UCSD-AML1 (cell line): ENCODE measurements around the gene FBXO42.

Experiments used
- DNase-seq: peaks from one replicate; lab custom pipeline; 2025; ENCODE audit not compliant: unreplicated experiment; lab: John Stamatoyannopoulos, UW

Gene FBXO42

DNA sequence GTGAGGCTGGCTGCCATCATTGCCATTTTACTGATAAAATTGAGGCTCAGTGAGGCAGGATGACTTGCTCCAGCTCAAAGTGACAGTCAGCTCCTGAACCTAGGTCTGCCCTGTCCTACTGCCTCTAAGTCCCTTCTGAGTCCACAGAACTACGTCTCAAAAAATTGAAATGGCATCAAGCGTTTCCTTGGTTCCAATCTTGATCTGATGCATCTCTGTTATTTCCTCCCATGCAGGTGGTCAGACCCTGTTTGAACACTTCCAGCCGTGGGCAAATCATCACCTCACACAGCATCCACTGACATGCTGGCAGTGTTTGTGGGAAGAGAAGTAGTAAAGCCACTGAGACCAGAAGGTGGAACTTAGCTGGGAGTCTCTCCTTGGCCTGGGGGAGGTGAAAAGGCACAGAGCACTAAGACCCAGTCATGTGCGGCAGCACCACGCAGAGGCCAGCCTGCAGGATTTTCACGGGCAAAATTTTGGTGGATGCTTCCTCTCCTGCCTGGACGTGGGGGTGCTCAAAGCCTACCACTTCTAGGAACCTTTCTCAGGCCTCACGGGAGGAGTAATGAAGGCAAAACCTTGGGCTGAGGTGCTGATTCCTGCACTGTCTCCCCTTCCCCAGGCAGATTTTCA is 107.5 kb downstream of the FBXO42 start:
- no peak for DNase-seq

DNA sequence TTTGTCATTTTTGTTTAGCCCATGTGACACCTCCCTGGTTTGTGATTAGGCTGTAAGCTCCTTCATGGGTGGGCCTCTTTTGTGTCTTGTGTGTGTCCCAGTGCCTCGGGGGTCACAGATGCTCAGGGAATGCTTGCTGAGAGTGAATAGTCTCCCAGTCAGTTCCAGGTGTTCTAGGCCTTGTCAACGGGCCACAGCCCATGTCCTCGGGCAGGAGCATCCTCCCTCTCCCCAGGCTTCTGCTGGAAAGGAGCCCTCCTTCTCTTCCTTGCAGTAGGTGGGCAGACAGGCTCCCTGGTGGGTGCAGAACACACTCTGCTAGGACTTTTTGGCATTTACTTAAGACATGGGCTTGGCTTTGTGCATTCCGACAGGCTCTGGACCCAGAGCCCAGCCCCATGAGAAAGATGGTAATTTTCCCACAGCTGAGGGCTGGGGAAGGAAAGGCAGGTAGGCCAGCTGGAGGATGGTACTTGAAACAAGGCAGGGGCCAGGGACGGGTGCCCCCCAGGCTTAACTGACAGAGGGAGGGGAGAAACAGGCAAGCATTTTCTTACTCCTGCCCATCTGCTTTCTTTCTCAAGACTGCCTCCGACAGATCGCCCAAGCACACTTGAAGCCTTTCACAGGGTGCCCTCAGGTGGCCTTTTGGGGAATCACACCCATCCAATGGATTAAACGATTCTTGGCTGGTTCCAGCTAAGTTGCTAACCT is 108.2 kb downstream of the FBXO42 start:
- peak; percentile 73 for DNase-seq

DNA sequence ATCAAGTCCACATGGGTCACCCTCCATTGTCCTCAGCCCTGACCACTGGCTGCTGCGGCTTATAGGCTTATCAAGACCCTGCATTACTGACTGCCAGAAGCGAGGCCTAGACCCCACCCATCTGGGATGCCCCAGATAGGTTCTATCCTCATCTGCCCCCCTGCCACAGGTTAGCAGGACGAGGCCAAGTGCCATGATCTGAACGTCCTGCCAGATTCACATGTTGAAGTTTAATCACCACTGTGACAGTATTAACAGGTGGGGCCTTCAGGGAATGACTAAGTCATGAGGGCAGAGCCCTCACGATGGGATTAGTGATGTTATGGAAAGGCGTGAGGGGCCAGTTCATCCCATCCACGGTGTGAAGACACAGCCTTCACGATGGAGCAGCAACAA is 109.1 kb downstream of the FBXO42 start:
- DNase-seq = no peak

DNA sequence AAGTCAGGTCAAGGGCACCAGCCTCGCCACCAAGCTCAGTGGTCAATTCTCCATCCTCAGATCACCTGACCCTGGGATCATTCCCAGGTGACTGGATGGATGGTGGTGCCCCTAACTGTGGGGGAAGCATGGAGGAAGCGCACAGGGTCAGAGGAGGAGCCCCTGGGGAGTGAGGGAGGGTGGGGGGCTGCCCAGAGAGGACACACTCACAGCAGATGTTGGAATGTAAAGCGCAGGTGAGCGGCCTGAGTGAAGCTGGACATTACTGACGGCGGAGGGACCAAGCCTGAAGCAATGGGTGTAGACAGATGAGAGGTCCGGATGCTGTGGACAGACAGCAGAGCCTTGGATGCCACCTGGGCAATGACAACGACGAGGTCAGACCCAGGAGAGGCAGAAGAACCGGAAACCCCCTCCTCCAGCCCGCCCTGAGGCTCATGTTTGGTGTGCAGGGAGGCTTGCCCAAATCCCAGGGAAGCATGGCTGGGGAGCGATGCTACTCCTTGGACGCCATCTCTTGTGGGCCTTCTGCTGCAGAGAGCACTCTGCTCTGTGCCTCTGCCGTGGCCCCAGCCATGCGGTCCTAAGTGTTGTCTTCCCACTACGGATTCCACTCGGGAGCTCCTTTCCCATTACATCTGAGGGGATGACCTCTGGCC is 109.6 kb downstream of the FBXO42 start:
- DNase-seq = no peak

DNA sequence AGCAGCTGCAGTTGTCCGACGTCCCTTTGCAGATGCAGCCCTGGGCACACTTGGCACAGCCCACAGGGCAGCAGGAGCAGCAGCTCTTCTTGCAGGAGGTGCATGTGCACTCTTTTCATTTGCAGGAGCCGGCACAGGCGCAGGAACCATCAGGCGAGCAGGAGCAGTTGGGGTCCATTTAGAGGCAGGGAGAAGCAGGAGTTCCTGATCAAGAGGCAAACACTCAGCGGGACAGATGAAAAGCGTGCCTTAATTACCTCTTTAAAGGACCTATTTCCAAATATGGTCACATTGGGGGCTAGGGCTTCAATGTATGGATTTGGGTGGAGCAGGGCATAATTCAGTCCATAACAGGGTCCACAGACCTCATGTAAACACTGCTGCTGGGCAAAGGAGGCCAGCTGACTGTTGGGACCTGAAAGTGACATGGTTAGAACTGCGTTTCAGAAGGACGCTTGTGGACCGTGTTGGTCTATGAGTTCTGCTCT is 111.0 kb downstream of the FBXO42 start:
- DNase-seq = no peak

DNA sequence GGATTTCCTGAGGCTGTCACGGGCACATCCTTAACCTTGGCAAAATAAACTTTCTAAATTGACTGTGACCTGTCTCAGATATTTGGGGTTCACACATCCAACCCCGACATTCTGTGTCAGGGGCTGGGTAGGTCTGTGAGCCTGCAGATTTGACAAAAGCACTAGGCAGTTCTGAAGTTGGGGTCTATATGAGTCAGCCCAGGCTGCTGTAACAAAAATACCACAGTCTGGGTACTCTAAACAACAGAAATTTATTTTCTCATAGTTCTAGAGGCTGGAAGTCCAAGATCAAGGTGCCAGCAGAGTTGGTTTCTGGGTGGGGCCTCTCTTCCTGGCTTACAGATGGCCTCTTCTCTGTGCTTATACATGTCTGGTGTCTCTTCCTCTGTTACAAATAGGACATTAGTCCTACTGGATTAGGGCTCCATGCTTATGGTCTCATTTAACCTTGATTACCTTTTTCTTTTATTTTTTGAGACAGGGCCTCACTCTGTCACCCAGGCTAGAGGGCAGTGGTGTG is 112.2 kb downstream of the FBXO42 start:
- no peak for DNase-seq

DNA sequence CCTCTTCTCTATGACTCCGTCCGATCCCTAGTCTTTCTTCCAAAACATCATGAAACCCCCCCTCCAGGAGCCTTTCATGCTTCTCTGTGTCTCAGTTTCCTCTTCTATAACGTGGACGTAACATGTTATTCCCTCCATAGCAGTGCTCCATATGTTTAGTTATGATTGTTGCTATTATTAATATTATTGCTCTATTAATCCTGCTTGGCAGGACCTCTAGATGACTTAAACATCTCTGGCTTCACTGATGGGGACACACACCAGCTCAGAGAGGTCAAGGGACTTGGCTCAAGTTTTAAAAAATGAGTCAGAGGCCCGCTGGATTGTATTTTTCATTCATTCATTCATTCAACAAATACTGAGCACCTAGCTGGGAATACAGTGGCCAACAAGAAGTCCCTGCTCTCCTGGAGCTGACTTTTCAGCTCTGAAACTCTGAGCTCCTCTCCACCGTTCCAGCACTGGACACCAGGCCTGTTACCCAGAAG is 114.9 kb downstream of the FBXO42 start:
- no peak for DNase-seq

DNA sequence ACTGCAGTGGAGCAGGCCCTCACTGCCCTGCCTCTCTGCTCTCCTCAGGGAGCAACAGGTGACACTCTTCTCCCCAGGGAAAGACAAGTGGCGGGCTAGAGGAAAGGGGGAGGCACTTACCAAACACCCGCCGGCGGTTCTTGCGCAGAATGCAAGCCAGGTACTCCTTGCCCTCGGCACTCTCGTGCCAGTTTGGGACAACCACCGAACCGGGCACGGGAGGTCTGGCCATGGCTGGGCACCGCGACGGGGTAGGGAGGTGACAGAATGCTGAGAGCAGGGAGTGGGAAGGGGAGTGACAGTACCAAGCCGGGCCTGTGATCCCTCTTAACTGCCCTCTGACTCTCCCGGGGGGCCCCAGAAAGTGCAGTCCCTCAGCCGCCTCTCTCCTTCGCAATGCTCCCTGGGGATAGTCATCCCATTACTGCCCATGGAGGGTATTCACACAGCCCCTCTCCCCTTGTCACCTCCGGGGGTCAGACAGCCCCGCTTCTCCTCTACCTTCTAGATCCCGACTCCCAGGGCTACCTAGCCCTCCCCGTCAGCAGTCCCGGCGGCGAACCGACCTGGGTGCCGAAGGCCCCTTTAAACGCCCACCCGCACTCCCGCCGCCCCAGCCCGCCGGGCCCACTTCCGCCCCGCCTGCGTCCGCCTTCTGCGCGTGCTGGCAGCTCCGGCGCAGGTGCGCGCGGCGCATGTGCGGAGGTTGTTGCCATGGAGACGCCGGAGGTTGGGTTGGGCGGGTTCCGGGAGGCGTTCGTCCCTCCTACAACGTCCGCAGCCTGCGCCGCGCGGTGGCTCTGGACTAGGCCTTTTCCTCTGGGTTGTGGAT is 115.6 kb downstream of the FBXO42 start, which contains the start of gene CPLANE2:
CPLANE2 (minus strand) TSS at position 673 of the 832 bp plus-strand sequence; CDS start at position 232, 441 bp downstream.
- DNase-seq = peak; percentile 93

DNA sequence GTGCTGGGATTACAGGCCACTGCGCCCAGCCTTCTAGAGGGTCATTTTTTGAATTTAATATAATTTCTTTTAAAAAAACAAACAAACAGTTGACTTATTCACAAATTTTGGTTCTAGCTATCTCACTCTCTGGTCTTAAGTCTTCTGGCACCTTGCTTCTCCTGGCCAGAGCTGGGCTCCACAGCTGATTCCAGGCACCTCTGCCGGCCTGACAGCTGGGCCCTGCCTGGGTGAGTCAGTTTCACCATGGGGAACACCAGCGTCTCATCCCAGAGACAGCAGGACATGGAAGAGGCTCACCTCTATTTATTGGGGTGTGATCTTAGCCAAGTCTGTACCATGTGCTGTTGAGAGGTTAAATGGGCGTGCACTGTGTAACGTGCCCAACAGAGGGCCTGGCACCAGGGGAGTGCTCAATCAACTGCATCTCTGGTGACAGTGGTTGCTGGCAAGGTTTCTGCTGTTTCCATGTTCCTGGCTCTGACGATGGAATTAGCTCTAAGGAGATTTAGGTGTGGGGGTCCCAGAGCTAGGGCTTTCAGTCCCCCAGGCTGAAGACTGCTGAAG is 116.3 kb downstream of the FBXO42 start:
- DNase-seq = peak; percentile 59

DNA sequence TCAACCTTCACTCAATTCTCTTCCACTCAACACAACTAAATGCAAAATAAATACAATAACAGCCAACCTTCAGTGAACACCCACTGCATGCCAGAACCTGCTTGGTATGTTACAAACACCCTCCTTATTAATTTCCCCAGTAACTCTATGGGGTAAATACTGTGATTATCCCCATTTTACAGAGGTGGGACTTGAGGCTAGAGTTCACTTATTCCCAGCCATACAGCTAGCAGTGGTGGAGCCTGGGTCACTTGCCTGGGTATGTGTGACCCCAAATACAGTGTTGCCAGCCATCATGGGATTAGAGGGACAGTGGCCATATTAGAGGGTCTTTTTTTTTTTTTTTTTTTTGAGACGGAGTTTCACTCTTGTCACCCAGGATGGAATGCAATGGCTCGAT is 116.9 kb downstream of the FBXO42 start:
- no peak for DNase-seq

DNA sequence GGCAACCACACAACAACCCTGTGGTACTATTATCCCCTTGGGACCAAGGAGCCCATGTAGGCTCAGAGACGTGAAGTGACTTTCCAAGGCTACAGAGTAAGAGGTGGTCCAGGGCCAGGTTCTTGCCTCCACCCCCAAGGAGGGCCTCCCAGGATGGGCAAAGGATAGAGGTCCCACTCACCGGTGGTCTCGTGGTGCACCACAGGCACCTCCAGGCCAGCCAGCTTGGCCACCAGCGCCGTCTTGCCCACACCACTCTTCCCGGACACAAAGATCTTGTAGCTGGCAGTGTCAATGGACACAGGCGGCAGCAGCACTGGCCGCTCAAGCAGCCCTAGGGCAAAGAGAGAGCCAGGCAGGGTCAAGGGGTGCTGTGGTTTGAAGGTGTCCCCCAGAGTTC is 118.8 kb downstream of the FBXO42 start:
- no peak for DNase-seq

DNA sequence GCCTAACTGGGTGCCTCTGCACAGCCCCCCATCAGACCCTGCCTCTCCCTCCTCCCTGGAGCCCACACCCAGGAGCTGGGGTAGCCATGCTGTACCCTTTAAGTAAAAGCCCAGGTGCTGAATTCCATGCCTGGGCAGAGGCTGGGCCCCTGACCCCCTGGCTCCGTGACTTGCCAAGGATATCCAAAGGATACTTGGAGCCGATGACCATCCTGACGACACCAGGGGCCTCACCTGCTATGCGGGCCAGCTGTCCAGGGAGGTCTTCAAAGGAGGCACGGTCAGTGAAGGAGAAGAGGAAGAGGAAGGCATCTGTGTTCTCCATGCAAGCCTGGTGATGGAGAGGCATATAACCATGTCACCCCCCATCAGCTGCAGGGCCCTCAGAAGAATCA is 120.0 kb downstream of the FBXO42 start:
- no peak for DNase-seq

DNA sequence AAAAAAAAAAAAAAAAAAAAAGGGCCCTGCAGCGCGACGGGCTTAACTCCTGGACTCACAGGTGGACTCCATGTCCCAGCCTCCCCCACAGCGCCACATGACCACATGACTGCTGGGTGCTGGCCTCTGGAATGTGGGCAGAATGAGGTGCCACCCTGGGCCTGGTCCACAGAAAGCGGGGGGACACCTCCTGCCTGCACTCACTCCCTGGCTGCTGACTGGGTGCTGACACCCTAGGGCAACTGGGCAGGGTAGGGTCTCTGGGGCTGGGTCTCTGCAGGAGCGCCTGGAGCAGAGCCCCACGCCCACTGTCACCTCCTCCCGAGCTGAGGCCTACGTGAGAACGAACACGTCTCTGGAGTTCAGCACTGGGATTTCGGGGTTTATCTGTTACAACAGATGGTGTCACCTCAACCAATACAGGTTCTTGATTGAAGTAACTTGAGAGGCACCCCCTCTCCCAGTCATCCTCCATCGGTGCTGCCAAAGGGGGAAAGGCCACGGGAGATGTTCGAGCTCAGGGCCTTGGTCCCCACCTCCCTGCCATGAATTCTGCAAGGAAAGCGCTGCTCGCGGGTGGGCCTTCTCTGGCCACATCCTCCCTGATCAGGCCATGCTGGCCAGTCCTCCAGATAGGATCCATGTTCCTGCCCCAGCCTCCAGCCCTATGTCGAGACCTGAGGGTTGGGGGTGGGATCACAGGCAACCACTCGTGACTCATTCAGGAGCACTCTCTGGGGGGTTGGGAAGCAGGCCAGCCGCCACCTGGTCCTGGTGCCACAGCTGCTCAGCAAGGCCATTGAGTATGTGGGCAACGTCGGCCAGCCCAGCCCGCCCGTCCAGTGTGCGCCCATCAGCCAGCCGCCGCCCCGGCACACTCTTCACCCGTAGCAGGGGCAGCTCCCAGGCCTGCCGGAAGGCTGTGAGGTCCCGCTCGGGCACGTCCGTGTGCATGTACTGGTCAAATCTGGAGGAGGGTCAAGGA is 120.7 kb downstream of the FBXO42 start:
- no peak for DNase-seq

DNA sequence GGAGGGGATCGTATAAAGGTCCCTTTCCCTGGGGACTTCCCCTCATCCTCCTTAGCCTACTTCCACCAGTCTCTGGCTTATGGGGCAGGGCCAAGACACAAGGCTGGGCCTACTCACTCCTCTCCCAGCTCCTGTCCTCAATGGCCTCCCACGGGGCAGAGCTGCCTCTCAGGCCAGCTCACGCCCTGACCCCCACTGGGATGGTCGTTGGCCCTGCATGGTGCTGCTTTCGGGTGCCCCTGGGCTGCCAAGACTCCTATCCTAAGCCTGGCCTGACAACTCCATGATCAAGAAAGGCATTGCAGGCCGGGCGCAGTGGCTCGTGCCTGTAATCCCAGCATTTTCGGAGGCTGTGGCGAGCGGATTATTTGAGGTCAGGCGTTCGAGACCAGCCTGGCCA is 121.5 kb downstream of the FBXO42 start:
- no peak for DNase-seq

DNA sequence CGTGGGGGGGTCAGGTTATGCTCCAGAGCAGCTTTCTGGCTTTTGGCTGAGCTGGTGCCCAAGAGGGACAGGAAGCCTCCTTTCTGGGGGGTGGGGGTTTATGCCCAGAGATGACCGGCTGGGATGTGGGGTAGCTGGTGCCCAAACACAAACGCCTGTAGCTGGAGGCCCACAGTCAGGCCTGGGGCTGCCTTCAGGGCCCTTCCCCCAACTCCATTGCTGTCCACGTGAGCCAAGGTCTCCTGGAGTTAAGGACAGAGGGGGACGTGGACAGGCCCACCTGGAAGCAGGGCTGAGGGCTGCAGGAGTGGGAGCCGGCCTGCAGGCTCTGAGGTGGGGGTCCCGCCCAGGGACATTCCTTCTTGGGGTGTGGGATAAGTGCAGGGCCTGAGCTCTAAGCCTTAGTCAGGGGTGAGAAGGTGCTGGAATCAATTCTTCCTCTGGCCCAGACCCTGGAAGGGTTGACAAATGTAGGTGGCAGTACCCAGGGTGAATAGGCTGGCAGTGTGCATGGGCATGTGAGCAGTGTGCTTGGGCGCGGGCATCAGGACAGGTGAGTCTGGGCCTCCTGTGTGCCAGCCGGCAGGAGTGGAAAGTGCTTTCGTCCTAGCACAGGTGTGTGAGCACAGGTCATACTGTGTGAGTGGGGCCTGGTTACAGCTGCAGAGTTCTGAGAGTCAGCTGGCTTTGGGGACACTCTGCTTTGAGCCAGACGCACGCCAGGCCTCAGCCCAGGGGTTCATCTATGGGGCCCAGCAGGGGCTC is 122.1 kb downstream of the FBXO42 start:
- DNase-seq = no peak

DNA sequence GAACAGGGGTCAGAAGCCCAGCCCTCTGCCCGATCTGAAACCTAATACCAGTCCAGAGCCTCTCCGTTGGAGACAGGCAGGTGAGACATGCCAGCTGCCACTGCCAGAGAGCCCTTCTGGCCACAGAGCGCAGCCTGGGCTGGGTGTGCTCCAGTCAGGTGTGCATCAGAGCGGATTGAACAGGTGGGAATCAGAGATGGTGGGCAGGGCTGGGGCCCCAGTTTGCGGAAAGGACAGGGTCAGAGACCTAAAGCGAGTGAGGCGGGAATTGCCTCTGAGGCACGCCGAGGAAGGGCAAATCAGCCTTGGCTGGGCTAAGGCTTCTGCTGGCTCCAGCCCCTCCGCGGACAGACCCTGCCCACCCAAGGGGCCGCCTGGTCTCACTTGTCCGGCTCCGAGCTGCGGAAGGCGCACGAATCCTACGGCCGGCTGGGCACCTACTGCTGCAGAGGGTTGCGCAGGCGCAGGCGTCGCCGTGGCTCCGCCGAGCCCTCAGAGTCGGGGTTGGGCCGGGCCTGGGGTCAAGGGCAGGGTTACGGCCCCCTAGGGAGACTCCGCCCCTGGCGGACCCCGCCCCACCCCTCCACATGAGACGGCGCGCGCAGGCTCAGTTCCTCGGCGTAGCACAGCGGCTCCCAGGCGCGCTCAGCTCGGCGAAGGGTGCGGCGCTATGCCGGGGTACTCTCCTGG is 125.6 kb downstream of the FBXO42 start:
- DNase-seq = no peak

DNA sequence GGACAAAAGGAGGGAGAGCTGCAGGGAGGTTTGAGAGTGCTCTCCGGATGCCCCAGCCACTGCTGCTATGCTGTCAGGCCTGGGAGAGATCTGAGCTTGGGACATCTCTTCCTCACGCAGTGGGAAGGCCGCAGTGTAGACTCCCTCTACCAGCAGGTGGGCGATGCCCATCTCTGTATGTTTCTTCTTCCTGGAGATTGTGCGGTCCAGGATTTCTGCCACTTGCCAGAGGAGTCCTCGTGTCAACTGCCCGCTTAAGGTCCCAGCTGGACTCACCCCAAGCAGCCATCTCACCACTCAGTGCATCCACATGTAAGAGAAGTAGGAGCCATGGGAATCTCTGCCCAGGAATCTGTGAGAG is 126.2 kb downstream of the FBXO42 start:
- DNase-seq = no peak

DNA sequence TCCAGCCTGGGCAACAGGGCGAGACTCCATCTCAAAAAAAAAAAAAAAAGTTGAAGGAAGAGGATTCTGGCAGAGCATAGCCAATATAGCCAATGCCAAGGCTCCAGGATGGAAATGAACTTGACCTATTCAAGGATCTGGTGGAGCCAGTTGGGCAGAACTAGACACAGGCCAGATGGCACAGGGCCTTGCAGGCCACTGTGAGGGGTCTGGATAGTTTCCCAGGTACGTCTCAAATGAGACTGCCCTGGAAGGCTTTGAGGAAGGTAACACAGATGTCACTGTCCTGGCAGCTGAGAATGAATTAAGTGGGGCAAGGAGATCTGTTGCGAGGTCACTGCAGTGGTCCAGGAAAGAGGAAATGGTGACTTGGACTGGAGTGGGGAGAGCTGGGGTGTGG is 127.8 kb downstream of the FBXO42 start:
- DNase-seq = no peak
